Measurements from ENCODE around the gene ODAPH.
A peak's percentile ranks its signal among the peaks of the same experiment; 100 is the strongest.

ODAPH gene

GRCh38 chr4:75512386-75513211 lies 43.3 kb upstream of the ODAPH start:
- H3K4me1 ChIP-seq (ENCODE audit: control insufficient read depth, low read length): peaks cover 41% of the 10 kb centered on the region
- H3K9me3 ChIP-seq (ENCODE audit: control insufficient read depth, insufficient read depth, low read length): peaks cover 7% of the 10 kb centered on the region; the same call in 1 of the 2 replicates
- H3K4me3 ChIP-seq (ENCODE audit: low read length): peak overlapping the region; percentile 89
- H3K4me2 ChIP-seq (ENCODE audit: low read length): peak overlapping the region; percentile 96
- peaks cover 54% of the 10 kb centered on the region for H3K36me3 ChIP-seq (ENCODE audit: control insufficient read depth, low read length)
- no peaks in the 10 kb centered on the region for H3K9me2 ChIP-seq (replicated peaks; ENCODE audit: control insufficient read depth, low read length)
- H3K79me2 ChIP-seq (ENCODE audit: control insufficient read depth, low read length): peaks cover 76% of the 10 kb centered on the region
- H4K20me1 ChIP-seq (ENCODE audit: control insufficient read depth, insufficient read depth, low read depth, low read length): 0 out of 2 replicates have a peak, but pooled peaks cover 3% of the 10 kb centered on the region
- no peaks in the 10 kb centered on the region; the same call in 1 of the 2 replicates for H3F3A ChIP-seq (ENCODE audit: control insufficient read depth, insufficient read depth)
- H3K27ac ChIP-seq (ENCODE audit: low read depth, low read length): no peak overlapping the region
- TF ChIP-seq, protein P1, sequence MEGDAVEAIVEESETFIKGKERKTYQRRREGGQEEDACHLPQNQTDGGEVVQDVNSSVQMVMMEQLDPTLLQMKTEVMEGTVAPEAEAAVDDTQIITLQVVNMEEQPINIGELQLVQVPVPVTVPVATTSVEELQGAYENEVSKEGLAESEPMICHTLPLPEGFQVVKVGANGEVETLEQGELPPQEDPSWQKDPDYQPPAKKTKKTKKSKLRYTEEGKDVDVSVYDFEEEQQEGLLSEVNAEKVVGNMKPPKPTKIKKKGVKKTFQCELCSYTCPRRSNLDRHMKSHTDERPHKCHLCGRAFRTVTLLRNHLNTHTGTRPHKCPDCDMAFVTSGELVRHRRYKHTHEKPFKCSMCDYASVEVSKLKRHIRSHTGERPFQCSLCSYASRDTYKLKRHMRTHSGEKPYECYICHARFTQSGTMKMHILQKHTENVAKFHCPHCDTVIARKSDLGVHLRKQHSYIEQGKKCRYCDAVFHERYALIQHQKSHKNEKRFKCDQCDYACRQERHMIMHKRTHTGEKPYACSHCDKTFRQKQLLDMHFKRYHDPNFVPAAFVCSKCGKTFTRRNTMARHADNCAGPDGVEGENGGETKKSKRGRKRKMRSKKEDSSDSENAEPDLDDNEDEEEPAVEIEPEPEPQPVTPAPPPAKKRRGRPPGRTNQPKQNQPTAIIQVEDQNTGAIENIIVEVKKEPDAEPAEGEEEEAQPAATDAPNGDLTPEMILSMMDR (IDR thresholded peaks at IDR 0.05; ENCODE audit: low read depth, low read length, poor library complexity, severe bottlenecking): no peak
- TF ChIP-seq EZH2phosphoT487 (IDR thresholded peaks at IDR 0.05; ENCODE audit: borderline replicate concordance, low read length): no peak
- no peaks in the 10 kb centered on the region for H3K27me3 ChIP-seq (ENCODE audit: control insufficient read depth, low read length)

GRCh38 chr4:75513526-75514130 lies 42.2 kb upstream of the ODAPH start:
- H3K79me2 ChIP-seq (ENCODE audit: control insufficient read depth, low read length): peaks cover 72% of the 10 kb centered on the region
- 0 out of 2 replicates have a peak, but pooled peaks cover 3% of the 10 kb centered on the region for H4K20me1 ChIP-seq (ENCODE audit: control insufficient read depth, insufficient read depth, low read depth, low read length)
- H3F3A ChIP-seq (ENCODE audit: control insufficient read depth, insufficient read depth): peaks cover 5% of the 10 kb centered on the region
- H3K4me3 ChIP-seq (ENCODE audit: low read length): peak overlapping the region; percentile 89
- peaks cover 41% of the 10 kb centered on the region for H3K4me1 ChIP-seq (ENCODE audit: control insufficient read depth, low read length)
- H3K9me3 ChIP-seq (ENCODE audit: control insufficient read depth, insufficient read depth, low read length): peaks cover 7% of the 10 kb centered on the region; the same call in 1 of the 2 replicates
- no peaks in the 10 kb centered on the region for H3K27me3 ChIP-seq (ENCODE audit: control insufficient read depth, low read length)
- TF ChIP-seq, protein P1 (IDR thresholded peaks at IDR 0.05; ENCODE audit: low read depth, low read length, poor library complexity, severe bottlenecking): no peak
- TF ChIP-seq EZH2phosphoT487 (IDR thresholded peaks at IDR 0.05; ENCODE audit: borderline replicate concordance, low read length): no peak
- H3K4me2 ChIP-seq (ENCODE audit: low read length): peak overlapping the region; percentile 96
- peak overlapping the region; percentile 85 for H3K27ac ChIP-seq (ENCODE audit: low read depth, low read length)
- no peaks in the 10 kb centered on the region for H3K9me2 ChIP-seq (replicated peaks; ENCODE audit: control insufficient read depth, low read length)
- H3K36me3 ChIP-seq (ENCODE audit: control insufficient read depth, low read length): peaks cover 54% of the 10 kb centered on the region

GRCh38 chr4:75514131-75514948 lies 41.5 kb upstream of the ODAPH start, which contains the start of the genes RCHY1 and THAP6:
RCHY1 (minus strand) TSS chr4:75514403; CDS start chr4:75514286, 117 bp downstream.
THAP6 (plus strand) TSS chr4:75514473; CDS start chr4:75515453, 980 bp downstream.
- H3K4me2 ChIP-seq (ENCODE audit: low read length): peak within 1 kb of the TSS; percentile 96
- H3K4me3 ChIP-seq (ENCODE audit: low read length): peak within 1 kb of the TSS; percentile 89
- H3K27ac ChIP-seq (ENCODE audit: low read depth, low read length): peak within 1 kb of the TSS; percentile 85
- no peaks in the 10 kb centered on the region for H3K27me3 ChIP-seq (ENCODE audit: control insufficient read depth, low read length)
- 0 out of 2 replicates have a peak, but pooled peaks cover 3% of the 10 kb centered on the region for H4K20me1 ChIP-seq (ENCODE audit: control insufficient read depth, insufficient read depth, low read depth, low read length)
- peaks cover 6% of the 10 kb centered on the region; the same call in 1 of the 2 replicates for H3K9me3 ChIP-seq (ENCODE audit: control insufficient read depth, insufficient read depth, low read length)
- peaks cover 53% of the 10 kb centered on the region for H3K36me3 ChIP-seq (ENCODE audit: control insufficient read depth, low read length)
- TF ChIP-seq, protein P1 (IDR thresholded peaks at IDR 0.05; ENCODE audit: low read depth, low read length, poor library complexity, severe bottlenecking): no peak
- TF ChIP-seq EZH2phosphoT487 (IDR thresholded peaks at IDR 0.05; ENCODE audit: borderline replicate concordance, low read length): no peak
- H3K79me2 ChIP-seq (ENCODE audit: control insufficient read depth, low read length): peaks cover 65% of the 10 kb centered on the region
- no peaks in the 10 kb centered on the region for H3K9me2 ChIP-seq (replicated peaks; ENCODE audit: control insufficient read depth, low read length)
- peaks cover 41% of the 10 kb centered on the region for H3K4me1 ChIP-seq (ENCODE audit: control insufficient read depth, low read length)
- peaks cover 5% of the 10 kb centered on the region for H3F3A ChIP-seq (ENCODE audit: control insufficient read depth, insufficient read depth)

All from DOHH2 (cell line).